IMR-90 (cell line): ENCODE data around the gene POC1B. TPM values are rescaled to one million over a fixed set of nuclear protein-coding genes. Genes with fewer than 3 reads are reported as not detected.

ENCODE experiments used
- ATAC-seq: fragments of 200-7000 bp; cut with Tn5 transposase; 2 replicates; pipeline ENCODE4 v1.9.1; 2020; ENCODE audit warnings: low read depth, mild to moderate bottlenecking, moderate library complexity
- BruUV-seq: library from RNA; stranded (reverse); fragments of 400-500 nt; replicated peaks from 2 replicates; lab custom pipeline; 2021; lab: Mats Ljungman, UMichigan
- CTCF ChIA-PET: fragments of 300-600 bp; formaldehyde crosslinking; extraction: SDS; loops from one replicate; lab custom pipeline; 2021; ENCODE audit warnings: antibody characterized with exemption; lab: Yijun Ruan, JAX
- POLR2A ChIA-PET: fragments of 300-600 bp; sonication (Branson Sonifier 250); formaldehyde crosslinking; loops from one replicate; lab custom pipeline; 2022; ENCODE audit warnings: antibody characterized with exemption; ENCODE audit not compliant: unreplicated experiment; lab: Charles Lee
- DNase-seq: peaks from one replicate; pipeline ENCODE4 v3.0.0; 2013
- H2AFZ ChIP-seq: replicated peaks from 2 replicates; pipeline ENCODE3; 2013; ENCODE audit warnings: low read length, mild to moderate bottlenecking; ENCODE audit not compliant: poor library complexity
- H2AK5ac ChIP-seq: 2 replicates; pipeline ENCODE4 v1.6.1; 2013; ENCODE audit warnings: low read depth, low read length, inconsistent platforms
- H2AK9ac ChIP-seq: replicated peaks from 2 replicates; pipeline ENCODE3; 2013; ENCODE audit warnings: mild to moderate bottlenecking, low read depth, low read length, moderate library complexity; ENCODE audit not compliant: poor library complexity
- H2BK120ac ChIP-seq: 2 replicates; pipeline ENCODE4 v1.6.1; 2013; ENCODE audit warnings: low read depth, low read length, inconsistent platforms
- H2BK15ac ChIP-seq: 3 replicates; pipeline ENCODE4 v1.6.1; 2013; ENCODE audit warnings: low read depth, low read length, inconsistent platforms
- H2BK20ac ChIP-seq: 2 replicates; pipeline ENCODE4 v1.6.1; 2013; ENCODE audit warnings: low read depth, mild to moderate bottlenecking, inconsistent platforms, low read length, moderate library complexity
- H2BK5ac ChIP-seq: 2 replicates; pipeline ENCODE4 v1.6.1; 2013; ENCODE audit warnings: mild to moderate bottlenecking, low read depth, low read length, inconsistent platforms; ENCODE audit not compliant: poor library complexity, severe bottlenecking
- H3K14ac ChIP-seq: replicated peaks from 2 replicates; pipeline ENCODE4 v1.6.1; 2013; ENCODE audit warnings: low read depth, low read length, inconsistent platforms
- H3K18ac ChIP-seq: 2 replicates; pipeline ENCODE4 v1.6.1; 2013; ENCODE audit warnings: low read depth, low read length, control low read depth
- H3K23ac ChIP-seq: 2 replicates; pipeline ENCODE4 v1.6.1; 2013; ENCODE audit warnings: low read depth, low read length, inconsistent platforms
- H3K27ac ChIP-seq: 2 replicates; pipeline ENCODE4 v1.5.1; 2013; ENCODE audit warnings: mild to moderate bottlenecking, control low read depth, low read length; ENCODE audit not compliant: insufficient read depth
- H3K27me3 ChIP-seq: 2 replicates; pipeline ENCODE4 v1.6.1; 2013; ENCODE audit warnings: low read length; ENCODE audit not compliant: control insufficient read depth, insufficient read depth
- H3K36me3 ChIP-seq: 2 replicates; pipeline ENCODE4 v1.6.1; 2013; ENCODE audit warnings: low read length, mixed read lengths; ENCODE audit not compliant: control insufficient read depth, insufficient read depth
- H3K4ac ChIP-seq: 2 replicates; pipeline ENCODE4 v1.6.1; 2013; ENCODE audit warnings: low read depth, low read length, inconsistent platforms
- H3K4me1 ChIP-seq: 2 replicates; pipeline ENCODE4 v1.6.1; 2013; ENCODE audit warnings: low read length, mixed read lengths; ENCODE audit not compliant: control insufficient read depth, insufficient read depth
- H3K4me2 ChIP-seq: 2 replicates; pipeline ENCODE4 v1.6.1; 2013; ENCODE audit warnings: low read depth, mild to moderate bottlenecking, control low read depth, low read length, moderate library complexity
- H3K4me3 ChIP-seq: 2 replicates; pipeline ENCODE4 v1.5.1; 2013; ENCODE audit warnings: low read depth, mild to moderate bottlenecking, control low read depth, low read length, moderate library complexity; ENCODE audit not compliant: insufficient read depth
- H3K56ac ChIP-seq: 2 replicates; pipeline ENCODE4 v1.6.1; 2013; ENCODE audit warnings: low read length, inconsistent platforms; ENCODE audit not compliant: insufficient read depth; ENCODE audit errors: extremely low read depth
- H3K79me1 ChIP-seq, 2 experiments: 2 replicates each; pipeline ENCODE4 v1.6.1; 2013; ENCODE audit warnings: low read length in 2 of 2, inconsistent platforms in 1 of 2, low read depth in 1 of 2
- H3K9ac ChIP-seq: 2 replicates; pipeline ENCODE4 v1.6.1; 2013; ENCODE audit warnings: low read depth, low read length, control low read depth
- H3K9me1 ChIP-seq: 2 replicates; pipeline ENCODE4 v1.6.1; 2013; ENCODE audit warnings: low read length, inconsistent platforms; ENCODE audit not compliant: insufficient read depth
- H3K9me3 ChIP-seq: 2 replicates; pipeline ENCODE4 v1.6.1; 2013; ENCODE audit warnings: low read length; ENCODE audit not compliant: control insufficient read depth, insufficient read depth
- H4K20me1 ChIP-seq: 2 replicates; pipeline ENCODE4 v1.6.1; 2013; ENCODE audit warnings: low read length, inconsistent platforms; ENCODE audit not compliant: insufficient read depth
- H4K5ac ChIP-seq: 2 replicates; pipeline ENCODE4 v1.6.1; 2013; ENCODE audit warnings: mild to moderate bottlenecking, low read depth, low read length, control low read depth
- H4K8ac ChIP-seq, 2 experiments: 2 replicates each; pipeline ENCODE4 v1.6.1; 2013; ENCODE audit warnings: low read depth in 2 of 2, low read length in 2 of 2, control low read depth in 1 of 2, inconsistent platforms in 1 of 2
- H4K91ac ChIP-seq: 2 replicates; pipeline ENCODE4 v1.6.1; 2013; ENCODE audit warnings: low read depth, low read length, inconsistent platforms; ENCODE audit not compliant: insufficient read depth
- MXI1 ChIP-seq: IDR thresholded peaks from 2 replicates; pipeline ENCODE4 v1.6.1; 2012; ENCODE audit warnings: low read depth, mild to moderate bottlenecking, low read length, moderate library complexity, borderline replicate concordance
- WGBS, 2 experiments: methylation state at CpG; one replicate each; pipeline versions ENCODE4 v1.1.5 to v1.1.7; 2013; ENCODE audit warnings: missing lambda C conversion rate in 2 of 2; ENCODE audit not compliant: insufficient read length in 1 of 2; ENCODE audit errors: extremely low coverage in 2 of 2; 5-methylcytosine and 5-hydroxymethylcytosine counted together
- dilution Hi-C: fragments of 300-500 bp; cut with HindIII; formaldehyde crosslinking; loops from one replicate; pipeline ENCODE4 v1.14.3; 2018; ENCODE audit warnings: low sequenced_read_pairs; ENCODE audit not compliant: unreplicated experiment
- in situ Hi-C: fragments of 300-500 bp; cut with MboI; formaldehyde crosslinking; loops from 3 replicates; pipeline ENCODE4 v1.14.3; 2019; ENCODE audit warnings: low sequenced_read_pairs, inconsistent platforms, mixed read lengths
- intact Hi-C: fragments of 100-400 bp; cut with micrococcal nuclease; formaldehyde crosslinking; loops from 2 replicates; pipeline ENCODE4 v1.10.0; 2022
- polyA plus RNA-seq, 3 experiments: library from polyadenylated mRNA; depleted of rRNA; stranded (reverse); fragments of >200 nt; gene quantifications; 2 replicates each; pipeline ENCODE4 v1.2.3, GENCODE V29; 2012; ENCODE audit warnings: low replicate concordance in 1 of 3
- total RNA-seq: library from RNA; depleted of rRNA; stranded (reverse); fragments of >200 nt; gene quantifications from 2 replicates; pipeline ENCODE4 v1.2.3, GENCODE V29; 2012
- TF ChIP-seq, protein P1 (sequence below): fragments of 150-350 bp; IDR thresholded peaks from 2 replicates; pipeline ENCODE4 v1.6.1; 2017; ENCODE audit warnings: mild to moderate bottlenecking, antibody characterized with exemption, low read length, low read depth
- TF ChIP-seq, protein P2 (sequence below): conservative IDR thresholded peaks from 2 replicates; pipeline ENCODE4 v1.5.1; 2012; ENCODE audit warnings: mild to moderate bottlenecking, low read depth, low read length, improper control_type of control experiment

The POC1B gene
- total and polyA plus RNA-seq, 2 of the 4 experiments (the other 2 are of a cell fraction), result 5.0 to 10.4 TPM

DNA sequence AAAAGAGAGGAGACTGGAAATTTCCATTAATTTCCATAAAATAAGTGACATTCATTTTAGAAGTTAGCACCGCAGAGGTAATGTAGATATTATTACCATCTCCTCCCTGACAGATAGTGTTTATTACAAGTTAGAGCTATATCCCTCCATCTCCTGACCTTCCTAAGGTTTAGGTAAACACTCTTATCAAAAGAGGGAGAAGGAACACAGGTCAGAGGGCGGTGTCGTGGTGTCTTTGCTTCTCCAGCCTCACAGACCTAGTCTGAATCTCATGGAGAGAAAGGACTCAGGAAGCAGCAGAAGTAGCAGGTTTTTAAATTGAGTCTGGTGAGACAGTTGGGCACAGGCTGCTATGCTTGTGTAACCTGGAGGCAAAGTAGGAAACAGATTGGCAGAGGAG lies 11.5 kb upstream of the POC1B start:
- Histone ChIP-seq H3K36me3 (no peaks in the 10 kb centered on the region), H3K27me3 (no peaks in the 10 kb centered on the region), H2AFZ (no peak overlapping the region), H3K18ac (no peak overlapping the region), H3K9me3 (no peaks in the 10 kb centered on the region), H4K91ac (no peak overlapping the region), H3K27ac (no peak overlapping the region), H3K4me2 (no peak overlapping the region), H2AK9ac (no peak overlapping the region), H3K9ac (no peak overlapping the region), H3K79me1 (no peaks in the 10 kb centered on the region), H4K8ac (no peak overlapping the region), H2BK120ac (no peak overlapping the region), H3K9me1 (peaks cover 5% of the 10 kb centered on the region; the same call in 1 of the 2 replicates), H3K23ac (no peak overlapping the region), H2BK20ac (no peak overlapping the region), H2BK5ac (no peak overlapping the region), H4K5ac (no peak overlapping the region), H3K4ac (no peak overlapping the region), H2AK5ac (no peak overlapping the region), H2BK15ac (no peak overlapping the region), H3K56ac (no peak overlapping the region), H3K4me3 (no peak overlapping the region), H3K4me1 (no peaks in the 10 kb centered on the region), H3K14ac (no peak overlapping the region), H4K20me1 (no peaks in the 10 kb centered on the region)
- ChIA-PET POLR2A (no interaction called here), CTCF (no interaction called here)
- BruUV-seq, result no TSS peak
- intact Hi-C loops (no loop called here), dilution Hi-C loops (no loop called here), in situ Hi-C loops (no loop called here)
- WGBS, 2 experiments, result no CpG with 5 or more reads among the region's 3 CpGs
- no peak for DNase-seq
- no peak for ATAC-seq
- TF ChIP-seq, protein P1, sequence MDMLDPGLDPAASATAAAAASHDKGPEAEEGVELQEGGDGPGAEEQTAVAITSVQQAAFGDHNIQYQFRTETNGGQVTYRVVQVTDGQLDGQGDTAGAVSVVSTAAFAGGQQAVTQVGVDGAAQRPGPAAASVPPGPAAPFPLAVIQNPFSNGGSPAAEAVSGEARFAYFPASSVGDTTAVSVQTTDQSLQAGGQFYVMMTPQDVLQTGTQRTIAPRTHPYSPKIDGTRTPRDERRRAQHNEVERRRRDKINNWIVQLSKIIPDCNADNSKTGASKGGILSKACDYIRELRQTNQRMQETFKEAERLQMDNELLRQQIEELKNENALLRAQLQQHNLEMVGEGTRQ, result no peak
- TF ChIP-seq, protein P2, sequence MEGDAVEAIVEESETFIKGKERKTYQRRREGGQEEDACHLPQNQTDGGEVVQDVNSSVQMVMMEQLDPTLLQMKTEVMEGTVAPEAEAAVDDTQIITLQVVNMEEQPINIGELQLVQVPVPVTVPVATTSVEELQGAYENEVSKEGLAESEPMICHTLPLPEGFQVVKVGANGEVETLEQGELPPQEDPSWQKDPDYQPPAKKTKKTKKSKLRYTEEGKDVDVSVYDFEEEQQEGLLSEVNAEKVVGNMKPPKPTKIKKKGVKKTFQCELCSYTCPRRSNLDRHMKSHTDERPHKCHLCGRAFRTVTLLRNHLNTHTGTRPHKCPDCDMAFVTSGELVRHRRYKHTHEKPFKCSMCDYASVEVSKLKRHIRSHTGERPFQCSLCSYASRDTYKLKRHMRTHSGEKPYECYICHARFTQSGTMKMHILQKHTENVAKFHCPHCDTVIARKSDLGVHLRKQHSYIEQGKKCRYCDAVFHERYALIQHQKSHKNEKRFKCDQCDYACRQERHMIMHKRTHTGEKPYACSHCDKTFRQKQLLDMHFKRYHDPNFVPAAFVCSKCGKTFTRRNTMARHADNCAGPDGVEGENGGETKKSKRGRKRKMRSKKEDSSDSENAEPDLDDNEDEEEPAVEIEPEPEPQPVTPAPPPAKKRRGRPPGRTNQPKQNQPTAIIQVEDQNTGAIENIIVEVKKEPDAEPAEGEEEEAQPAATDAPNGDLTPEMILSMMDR, result no peak
- no peak for TF ChIP-seq MXI1
